Natural killer cell (primary cell): Measurements from ENCODE around the gene CACNA1F. TPM values are rescaled to one million over a fixed set of nuclear protein-coding genes. Genes with fewer than 3 reads are reported as not detected.

Experiments used
- ATAC-seq, 3 donors: fragments of 150-1000 bp in 2 of 3; fragments of 200-7000 bp in 1 of 3; cut with Tn5 transposase; 1 replicate in 1 of 3; 2 replicates in 2 of 3; pipeline ENCODE4 v1.10.0; 2021; ENCODE audit warnings: mild to moderate bottlenecking in 2 of 3, moderate library complexity in 2 of 3
- DNase-seq, 2 donors: peaks; one replicate each; pipeline versions ENCODE4 v3.0.0 to v3.0.0-alpha.2; 2013 to 2021; ENCODE audit warnings: mixed read lengths in 1 of 2
- H3K27ac ChIP-seq: one replicate; pipeline ENCODE4 v1.5.1; 2013; ENCODE audit warnings: mild to moderate bottlenecking, low read length
- H3K27me3 ChIP-seq: one replicate; pipeline ENCODE4 v1.6.1; 2013; ENCODE audit warnings: low read length; ENCODE audit not compliant: control insufficient read depth, insufficient read depth
- H3K36me3 ChIP-seq: one replicate; pipeline ENCODE4 v1.6.1; 2013; ENCODE audit warnings: low read length; ENCODE audit not compliant: control insufficient read depth, insufficient read depth
- H3K4me1 ChIP-seq: one replicate; pipeline ENCODE4 v1.6.1; 2013; ENCODE audit warnings: low read length; ENCODE audit not compliant: control insufficient read depth, insufficient read depth
- H3K4me3 ChIP-seq: one replicate; pipeline ENCODE4 v1.5.1; 2013; ENCODE audit warnings: low read length
- H3K9me3 ChIP-seq: one replicate; pipeline ENCODE4 v1.6.1; 2013; ENCODE audit warnings: low read length; ENCODE audit not compliant: control insufficient read depth, insufficient read depth
- H3K27ac Mint-ChIP-seq, 2 donors: one replicate each; pipeline ENCODE4 v1.8.0; 2022; ENCODE audit warnings: mild to moderate bottlenecking in 2 of 2, mixed read lengths in 2 of 2, moderate library complexity in 1 of 2
- H3K27me3 Mint-ChIP-seq, 2 donors: one replicate each; pipeline ENCODE4 v1.8.0; 2022; ENCODE audit warnings: low read depth in 2 of 2, mixed read lengths in 2 of 2
- H3K36me3 Mint-ChIP-seq: one replicate; pipeline ENCODE4 v1.8.0; 2022; ENCODE audit warnings: mixed read lengths
- H3K4me1 Mint-ChIP-seq, 2 donors: one replicate each; pipeline ENCODE4 v1.8.0; 2022; ENCODE audit warnings: mixed read lengths in 2 of 2
- H3K4me3 Mint-ChIP-seq: one replicate; pipeline ENCODE4 v1.8.0; 2022; ENCODE audit warnings: mild to moderate bottlenecking, moderate library complexity, mixed read lengths
- H3K9me3 Mint-ChIP-seq, 2 donors: one replicate each; pipeline ENCODE4 v1.8.0; 2022; ENCODE audit warnings: mixed read lengths in 2 of 2
- WGBS: methylation state at CpG from one replicate; pipeline ENCODE4 v1.1.7; 2013; ENCODE audit warnings: missing lambda C conversion rate; ENCODE audit not compliant: insufficient coverage; 5-methylcytosine and 5-hydroxymethylcytosine counted together
- intact Hi-C: fragments of 100-400 bp; cut with micrococcal nuclease; formaldehyde crosslinking; loops from one replicate; pipeline ENCODE4 v1.14.2; 2022
- total RNA-seq, 4 donors: library from RNA; stranded (reverse); fragments of 120-200 nt in 1 of 4; gene quantifications; one replicate each; pipeline versions ENCODE4 v1.2.3 to v1.2.4, GENCODE V29; 2013 to 2022
- TF ChIP-seq, protein P1 (sequence below): fragments of 200-600 bp; IDR thresholded peaks from one replicate; pipeline ENCODE4 v1.8.0; 2022; ENCODE audit warnings: antibody characterized with exemption

The CACNA1F gene
- total RNA-seq, 3 donors from 2014 or later (not counting 1 experiment from before 2014, with no cell fraction given), result 0.48 to 1.1 (median 0.66) TPM

DNA sequence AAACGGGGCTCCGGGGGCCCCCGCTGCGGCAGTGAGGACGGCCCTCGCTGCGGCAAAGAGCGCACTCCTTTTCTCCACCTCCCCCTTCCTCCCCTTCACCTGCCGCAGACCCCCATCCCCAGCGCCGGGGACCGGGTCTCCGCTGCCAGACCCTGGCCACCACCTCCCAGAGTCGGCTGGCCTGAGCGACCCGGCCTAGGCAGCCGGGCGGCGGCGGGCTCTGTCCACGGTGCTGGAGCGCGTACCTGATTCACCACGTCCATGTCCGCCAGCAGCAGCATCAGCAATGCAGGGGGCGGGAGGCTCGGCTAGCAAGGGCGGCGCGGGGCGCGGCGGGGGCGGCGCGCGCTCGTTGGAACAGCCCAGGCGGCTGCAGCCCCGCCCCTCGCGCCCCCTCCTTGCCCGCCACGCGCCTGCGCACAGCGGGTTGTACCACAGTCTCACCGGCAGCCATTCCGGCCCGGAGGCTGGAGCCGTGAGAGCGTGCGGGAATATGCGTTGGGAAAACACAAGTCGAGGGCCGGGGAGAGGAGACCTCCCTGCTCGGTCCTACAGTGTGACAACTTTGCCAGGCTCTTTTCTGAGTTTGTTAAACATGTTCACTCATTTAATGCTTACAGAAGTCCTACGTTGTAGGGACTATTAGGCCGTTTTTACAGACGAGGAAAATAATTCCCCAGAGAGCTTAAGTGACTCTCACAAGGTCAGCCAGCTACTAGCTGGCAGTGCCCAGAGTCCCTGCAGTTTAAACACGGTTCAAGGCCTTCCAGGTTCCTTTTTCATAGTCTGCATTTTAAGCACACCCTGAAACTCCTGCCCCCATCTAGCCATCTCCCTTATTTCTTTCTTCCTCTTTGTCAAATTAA lies 33.0 kb downstream of the CACNA1F start, which contains the start of gene SYP:
SYP (minus strand) TSS at position 288 of the 866 bp plus-strand sequence; CDS start at position 281, 7 bp downstream.
- under 1% methylated on average over 60 of the region's 61 CpGs for WGBS
- H3K4me3 ChIP-seq, result peak within 1 kb of the TSS; percentile 37
- no peaks in the 10 kb centered on the region for H3K27me3 ChIP-seq
- Mint-ChIP-seq H3K4me1 (peaks cover 0 to 19% of the 10 kb centered on the region in 2 donors), H3K9me3 (no peaks in the 10 kb centered on the region), H3K27me3 (no peaks in the 10 kb centered on the region), H3K27ac (no peak within 1 kb of the TSS), H3K4me3 (peak within 1 kb of the TSS; percentile 52), H3K36me3 (no peaks in the 10 kb centered on the region)
- ATAC-seq (peak; percentile 99 to 100 (median 99)), DNase-seq (peak; percentile 85 to 92)
- H3K9me3 ChIP-seq, result no peaks in the 10 kb centered on the region
- no peaks in the 10 kb centered on the region for H3K36me3 ChIP-seq
- TF ChIP-seq, protein P1, sequence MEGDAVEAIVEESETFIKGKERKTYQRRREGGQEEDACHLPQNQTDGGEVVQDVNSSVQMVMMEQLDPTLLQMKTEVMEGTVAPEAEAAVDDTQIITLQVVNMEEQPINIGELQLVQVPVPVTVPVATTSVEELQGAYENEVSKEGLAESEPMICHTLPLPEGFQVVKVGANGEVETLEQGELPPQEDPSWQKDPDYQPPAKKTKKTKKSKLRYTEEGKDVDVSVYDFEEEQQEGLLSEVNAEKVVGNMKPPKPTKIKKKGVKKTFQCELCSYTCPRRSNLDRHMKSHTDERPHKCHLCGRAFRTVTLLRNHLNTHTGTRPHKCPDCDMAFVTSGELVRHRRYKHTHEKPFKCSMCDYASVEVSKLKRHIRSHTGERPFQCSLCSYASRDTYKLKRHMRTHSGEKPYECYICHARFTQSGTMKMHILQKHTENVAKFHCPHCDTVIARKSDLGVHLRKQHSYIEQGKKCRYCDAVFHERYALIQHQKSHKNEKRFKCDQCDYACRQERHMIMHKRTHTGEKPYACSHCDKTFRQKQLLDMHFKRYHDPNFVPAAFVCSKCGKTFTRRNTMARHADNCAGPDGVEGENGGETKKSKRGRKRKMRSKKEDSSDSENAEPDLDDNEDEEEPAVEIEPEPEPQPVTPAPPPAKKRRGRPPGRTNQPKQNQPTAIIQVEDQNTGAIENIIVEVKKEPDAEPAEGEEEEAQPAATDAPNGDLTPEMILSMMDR, result no peak
- peak within 1 kb of the TSS; percentile 68 for H3K27ac ChIP-seq
- intact Hi-C loops, result loop anchor here (1.0 kb wide), 2 partner anchors 9 to 69 kb away; partner anchors contain the start of gene PPP1R3F
- peaks cover 18% of the 10 kb centered on the region for H3K4me1 ChIP-seq

DNA sequence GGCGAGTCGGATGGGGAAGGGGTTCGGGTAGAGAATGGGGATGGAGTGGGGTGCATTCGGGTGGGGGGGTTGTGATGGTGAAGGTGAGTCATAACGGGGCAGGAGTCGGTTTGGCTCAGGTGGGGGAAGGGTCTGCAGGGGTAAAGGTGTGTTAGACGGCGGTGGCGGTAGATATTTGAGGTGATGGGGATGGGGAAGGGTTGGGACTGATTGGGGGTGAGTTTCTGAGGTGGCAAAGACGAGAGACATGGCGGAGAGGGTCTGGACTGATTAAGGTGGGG lies 33.9 kb downstream of the CACNA1F start:
- no peak for DNase-seq
- no peak overlapping the region for H3K27ac Mint-ChIP-seq

DNA sequence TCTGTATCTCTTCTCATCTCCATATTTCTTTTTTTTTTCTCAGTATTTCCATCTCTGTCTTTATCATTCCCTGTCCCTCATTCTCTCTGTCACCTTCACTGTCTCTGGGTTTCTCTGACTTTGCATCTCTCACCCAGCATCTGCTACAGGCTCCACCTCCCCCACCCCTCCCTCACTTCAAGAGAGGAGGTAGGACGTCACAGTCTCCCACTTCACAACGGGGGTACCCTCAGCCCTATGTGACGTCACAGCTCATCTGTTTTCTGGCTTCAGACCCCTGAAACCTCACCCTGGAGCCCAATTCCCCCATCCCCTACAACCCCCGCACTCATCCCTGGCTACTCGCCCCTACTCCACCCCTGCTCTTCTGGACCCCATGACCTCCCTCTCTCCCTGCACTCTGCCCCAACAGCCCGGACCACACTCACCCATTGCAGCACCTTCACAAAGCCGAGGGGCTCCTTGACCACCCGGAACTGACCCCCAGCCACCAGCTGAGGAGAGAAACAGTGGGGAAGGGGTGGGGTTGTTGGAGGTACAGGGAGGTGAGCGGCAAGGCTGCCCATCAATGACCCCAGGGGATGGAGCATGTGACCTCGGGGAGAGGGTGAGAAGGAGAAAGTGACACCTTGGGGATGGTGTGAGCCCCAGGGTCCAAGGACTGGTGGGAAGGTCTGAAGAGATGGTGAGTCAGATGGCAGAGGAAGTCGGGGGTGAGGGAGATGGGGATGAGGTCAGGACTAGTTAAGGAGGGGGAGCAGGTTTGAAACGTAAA lies 34.4 kb downstream of the CACNA1F start:
- Histone ChIP-seq H3K4me1 (peaks cover 18% of the 10 kb centered on the region), H3K4me3 (no peak overlapping the region), H3K27ac (no peak overlapping the region), H3K9me3 (no peaks in the 10 kb centered on the region), H3K36me3 (no peaks in the 10 kb centered on the region), H3K27me3 (no peaks in the 10 kb centered on the region)
- no peaks in the 10 kb centered on the region for H3K36me3 Mint-ChIP-seq
- peaks cover 0 to 19% of the 10 kb centered on the region in 2 donors for H3K4me1 Mint-ChIP-seq
- H3K27ac Mint-ChIP-seq, result no peak overlapping the region
- WGBS, result 48% methylated on average over 9 of the region's 12 CpGs
- no peaks in the 10 kb centered on the region for H3K9me3 Mint-ChIP-seq
- no peak for ATAC-seq
- intact Hi-C loops, result no loop called here
- no peak overlapping the region for H3K4me3 Mint-ChIP-seq
- TF ChIP-seq, protein P1, result no peak
- DNase-seq, result no peak
- H3K27me3 Mint-ChIP-seq, result no peaks in the 10 kb centered on the region

More for the DNA sequence above, 33.9 kb downstream of the CACNA1F start:
- TF ChIP-seq, protein P1, result no peak
- Histone ChIP-seq H3K9me3 (no peaks in the 10 kb centered on the region), H3K27me3 (no peaks in the 10 kb centered on the region), H3K27ac (no peak overlapping the region), H3K4me3 (no peak overlapping the region), H3K4me1 (peaks cover 18% of the 10 kb centered on the region), H3K36me3 (no peaks in the 10 kb centered on the region)
- Mint-ChIP-seq H3K4me3 (no peak overlapping the region), H3K4me1 (peaks cover 0 to 19% of the 10 kb centered on the region in 2 donors), H3K9me3 (no peaks in the 10 kb centered on the region), H3K36me3 (no peaks in the 10 kb centered on the region), H3K27me3 (no peaks in the 10 kb centered on the region)
- 22% methylated on average over 11 of the region's 11 CpGs for WGBS
- intact Hi-C loops, result no loop called here
- no peak for ATAC-seq
